Measurements from ENCODE around the gene CALCOCO1. TPM values are rescaled to one million over a fixed set of nuclear protein-coding genes. Genes with fewer than 3 reads are reported as not detected.

Gene CALCOCO1
- polyA plus RNA-seq, 3 donors, result 60.1 to 238 (median 69.6) TPM

- DNase-seq, result peak; percentile 48 to 70 (median 52)
- H3K9me3 Mint-ChIP-seq, result peaks cover 0 to 15% (median 8%) of the 10 kb centered on the region in 7 donors
- Histone ChIP-seq H3K79me2 (ENCODE audit: insufficient read depth, low read length) (no peaks in the 10 kb centered on the region), H3K27me3 (ENCODE audit: control insufficient read depth in 2 of 2, insufficient read depth in 2 of 2, low read length in 2 of 2) (peaks cover 74 to 83% of the 10 kb centered on the region in 2 donors), H3K4me1 (ENCODE audit: control insufficient read depth in 1 of 2, insufficient read depth in 2 of 2, low read length in 2 of 2) (peaks cover 3% of the 10 kb centered on the region in 2 donors), H3K4me2 (replicated peaks; ENCODE audit: extremely low read depth, low read length, poor library complexity, severe bottlenecking) (no peak overlapping the region), H3K36me3 (replicated peaks in 1 of 2; ENCODE audit: control insufficient read depth in 1 of 2, insufficient read depth in 2 of 2, low read length in 2 of 2) (no peaks in the 10 kb centered on the region), H4K20me1 (ENCODE audit: insufficient read depth, low read length) (no peaks in the 10 kb centered on the region), H3K4me3 (replicated peaks in 1 of 3; ENCODE audit: low read depth in 2 of 3, low read length in 3 of 3) (no peak overlapping the region), H3K9me3 (replicated peaks in 1 of 2; ENCODE audit: control insufficient read depth in 1 of 2, insufficient read depth in 1 of 2, low read length in 2 of 2) (peaks cover 0 to 17% of the 10 kb centered on the region in 2 donors), H3K27ac (ENCODE audit: low read depth in 1 of 2, low read length in 2 of 2) (no peak overlapping the region), H2AFZ (ENCODE audit: insufficient read depth, low read depth, low read length, poor library complexity, severe bottlenecking) (no peak overlapping the region), H3K9ac (ENCODE audit: insufficient read depth, low read length, poor library complexity, severe bottlenecking) (no peak overlapping the region)
- intact Hi-C loops (cut with micrococcal nuclease), result loop anchor here (2.0 to 10.0 kb wide), 2 partner anchors 41 to 503 kb away; no protein-coding TSS in a partner anchor
- peak; percentile 93 for TF ChIP-seq CTCF (IDR thresholded peaks at IDR 0.05)
- H3K36me3 Mint-ChIP-seq, result peaks cover 0 to 3% of the 10 kb centered on the region in 2 donors
- H3K4me1 Mint-ChIP-seq, result peaks cover 13% of the 10 kb centered on the region
- peak overlapping the region in 1 of 2 donors; percentile 20 for H3K4me3 Mint-ChIP-seq
- peaks cover 81 to 91% (median 83%) of the 10 kb centered on the region in 3 donors for H3K27me3 Mint-ChIP-seq (ENCODE audit: low read depth in 3 of 3)
- 2% methylated on average over 8 of the region's 8 CpGs for WGBS (ENCODE audit: insufficient coverage)
- H3K27ac Mint-ChIP-seq, result peak overlapping the region in 1 of 7 donors; percentile 64
Observed at GRCh38 chr12:53701518-53702264, 25.6 kb downstream of the CALCOCO1 start.

DNA sequence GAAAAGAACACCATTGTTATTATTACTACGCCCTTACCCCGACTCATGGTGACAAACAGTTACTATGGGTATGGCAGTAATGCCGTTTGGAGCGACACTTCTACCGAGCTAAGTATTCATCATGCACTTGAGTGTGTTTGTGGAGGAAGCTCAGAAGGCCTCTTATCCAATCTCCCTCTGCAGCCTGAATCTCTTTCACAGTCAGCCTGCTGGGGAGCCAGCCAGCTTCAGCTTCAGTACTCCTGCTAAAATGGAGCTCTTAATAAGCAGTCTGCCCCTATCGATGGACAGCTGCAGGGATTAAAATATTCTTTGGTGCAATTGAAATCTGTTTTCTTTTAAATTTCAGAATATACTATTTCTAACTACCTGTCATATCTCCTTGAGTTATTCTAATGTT is 26.7 kb downstream of the CALCOCO1 start:
- H2AFZ ChIP-seq (ENCODE audit: insufficient read depth, low read depth, low read length, poor library complexity, severe bottlenecking), result no peak overlapping the region
- Mint-ChIP-seq H3K27me3 (ENCODE audit: low read depth in 3 of 3) (peaks cover 84 to 92% (median 84%) of the 10 kb centered on the region in 3 donors), H3K4me3 (peak overlapping the region in 1 of 2 donors; percentile 52), H3K36me3 (peaks cover 0 to 9% of the 10 kb centered on the region in 2 donors), H3K9me3 (peaks cover 0 to 22% (median 11%) of the 10 kb centered on the region in 7 donors), H3K4me1 (peaks cover 24% of the 10 kb centered on the region), H3K27ac (no peak overlapping the region)
- no peak overlapping the region for H3K4me2 ChIP-seq (replicated peaks; ENCODE audit: extremely low read depth, low read length, poor library complexity, severe bottlenecking)
- no peak for DNase-seq
- H3K27me3 ChIP-seq (ENCODE audit: control insufficient read depth in 2 of 2, insufficient read depth in 2 of 2, low read length in 2 of 2), result peaks cover 81 to 89% of the 10 kb centered on the region in 2 donors
- H3K9me3 ChIP-seq (replicated peaks in 1 of 2; ENCODE audit: control insufficient read depth in 1 of 2, insufficient read depth in 1 of 2, low read length in 2 of 2), result peaks cover 0 to 17% of the 10 kb centered on the region in 2 donors
- no peaks in the 10 kb centered on the region for H4K20me1 ChIP-seq (ENCODE audit: insufficient read depth, low read length)
- H3K4me3 ChIP-seq (replicated peaks in 1 of 3; ENCODE audit: low read depth in 2 of 3, low read length in 3 of 3), result no peak overlapping the region
- intact Hi-C loops (cut with micrococcal nuclease), result loop anchor here in 1 of 2 donors (1.0 to 10.0 kb wide), 2 partner anchors 46 to 504 kb away; no protein-coding TSS in a partner anchor
- no CpG with 5 or more reads among the region's 6 CpGs for WGBS (ENCODE audit: insufficient coverage)
- no peaks in the 10 kb centered on the region for H3K36me3 ChIP-seq (replicated peaks in 1 of 2; ENCODE audit: control insufficient read depth in 1 of 2, insufficient read depth in 2 of 2, low read length in 2 of 2)
- TF ChIP-seq CTCF (IDR thresholded peaks at IDR 0.05), result no peak
- H3K27ac ChIP-seq (ENCODE audit: low read depth in 1 of 2, low read length in 2 of 2), result no peak overlapping the region
- no peak overlapping the region for H3K9ac ChIP-seq (ENCODE audit: insufficient read depth, low read length, poor library complexity, severe bottlenecking)
- peaks cover 13 to 14% of the 10 kb centered on the region in 2 donors for H3K4me1 ChIP-seq (ENCODE audit: control insufficient read depth in 1 of 2, insufficient read depth in 2 of 2, low read length in 2 of 2)
- no peaks in the 10 kb centered on the region for H3K79me2 ChIP-seq (ENCODE audit: insufficient read depth, low read length)
